ENCODE data around the gene EXPH5. TPM values are rescaled to one million over a fixed set of nuclear protein-coding genes. Genes with fewer than 3 reads are reported as not detected.

EXPH5 gene
- total RNA-seq, 1 experiment from 2014 or later: 18.1 TPM

DNA sequence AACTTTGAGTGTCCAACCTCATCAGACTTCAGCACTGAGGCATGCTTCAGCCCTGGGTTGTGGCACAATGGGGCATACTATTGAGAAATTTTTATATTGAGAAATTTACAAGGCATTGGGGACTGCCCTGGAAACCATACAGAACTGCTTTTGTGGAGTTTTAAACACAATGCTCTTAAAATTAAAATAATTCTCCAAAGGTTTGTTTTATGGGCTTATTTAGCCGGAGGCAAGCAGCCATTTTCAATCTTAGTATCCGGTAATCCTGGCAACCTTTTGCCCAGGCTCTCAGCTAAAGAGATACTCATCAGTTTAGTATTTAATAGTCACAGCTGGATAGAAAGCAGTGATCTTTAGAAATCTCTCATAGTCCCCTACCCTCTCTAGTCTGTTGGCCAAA is 3.1 kb upstream of the EXPH5 start:
- CTCF ChIA-PET: no interaction called here
- POLR2A ChIA-PET: no interaction called here
- no TSS peak for BruUV-seq (replicated peaks)
- TF ChIP-seq, protein P1, sequence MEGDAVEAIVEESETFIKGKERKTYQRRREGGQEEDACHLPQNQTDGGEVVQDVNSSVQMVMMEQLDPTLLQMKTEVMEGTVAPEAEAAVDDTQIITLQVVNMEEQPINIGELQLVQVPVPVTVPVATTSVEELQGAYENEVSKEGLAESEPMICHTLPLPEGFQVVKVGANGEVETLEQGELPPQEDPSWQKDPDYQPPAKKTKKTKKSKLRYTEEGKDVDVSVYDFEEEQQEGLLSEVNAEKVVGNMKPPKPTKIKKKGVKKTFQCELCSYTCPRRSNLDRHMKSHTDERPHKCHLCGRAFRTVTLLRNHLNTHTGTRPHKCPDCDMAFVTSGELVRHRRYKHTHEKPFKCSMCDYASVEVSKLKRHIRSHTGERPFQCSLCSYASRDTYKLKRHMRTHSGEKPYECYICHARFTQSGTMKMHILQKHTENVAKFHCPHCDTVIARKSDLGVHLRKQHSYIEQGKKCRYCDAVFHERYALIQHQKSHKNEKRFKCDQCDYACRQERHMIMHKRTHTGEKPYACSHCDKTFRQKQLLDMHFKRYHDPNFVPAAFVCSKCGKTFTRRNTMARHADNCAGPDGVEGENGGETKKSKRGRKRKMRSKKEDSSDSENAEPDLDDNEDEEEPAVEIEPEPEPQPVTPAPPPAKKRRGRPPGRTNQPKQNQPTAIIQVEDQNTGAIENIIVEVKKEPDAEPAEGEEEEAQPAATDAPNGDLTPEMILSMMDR (IDR thresholded peaks at IDR 0.05; ENCODE audit: insufficient read depth in 1 of 2, low read depth in 1 of 2, low read length in 1 of 2, severe bottlenecking in 1 of 2, unreplicated experiment in 1 of 2): no peak
- Mint-ChIP-seq H3K4me3 (ENCODE audit: unreplicated experiment) (no peak overlapping the region), H3K4me1 (ENCODE audit: low read depth, unreplicated experiment) (peaks cover 31% of the 10 kb centered on the region), H3K27ac (ENCODE audit: unreplicated experiment) (no peak overlapping the region), H3K36me3 (ENCODE audit: insufficient read depth, unreplicated experiment) (peaks cover 7% of the 10 kb centered on the region), H3K27me3 (ENCODE audit: insufficient read depth, unreplicated experiment) (no peaks in the 10 kb centered on the region), H3K9me3 (ENCODE audit: unreplicated experiment) (no peaks in the 10 kb centered on the region)
- H3K36me3 ChIP-seq (ENCODE audit: control insufficient read depth, insufficient read depth, low read length): no peaks in the 10 kb centered on the region
- H3K4me1 ChIP-seq: peaks cover 15% of the 10 kb centered on the region
- H3K4me3 ChIP-seq (ENCODE audit: low read depth, low read length): no peak overlapping the region
- no peaks in the 10 kb centered on the region for H3K9me3 ChIP-seq
- no peaks in the 10 kb centered on the region; the same call in 1 of the 2 replicates for H3K27me3 ChIP-seq (replicated peaks; ENCODE audit: control insufficient read depth, insufficient read depth, low read length)
- intact Hi-C loops (cut with micrococcal nuclease; ENCODE audit: unreplicated experiment): no loop called here
- no peak for DNase-seq

DNA sequence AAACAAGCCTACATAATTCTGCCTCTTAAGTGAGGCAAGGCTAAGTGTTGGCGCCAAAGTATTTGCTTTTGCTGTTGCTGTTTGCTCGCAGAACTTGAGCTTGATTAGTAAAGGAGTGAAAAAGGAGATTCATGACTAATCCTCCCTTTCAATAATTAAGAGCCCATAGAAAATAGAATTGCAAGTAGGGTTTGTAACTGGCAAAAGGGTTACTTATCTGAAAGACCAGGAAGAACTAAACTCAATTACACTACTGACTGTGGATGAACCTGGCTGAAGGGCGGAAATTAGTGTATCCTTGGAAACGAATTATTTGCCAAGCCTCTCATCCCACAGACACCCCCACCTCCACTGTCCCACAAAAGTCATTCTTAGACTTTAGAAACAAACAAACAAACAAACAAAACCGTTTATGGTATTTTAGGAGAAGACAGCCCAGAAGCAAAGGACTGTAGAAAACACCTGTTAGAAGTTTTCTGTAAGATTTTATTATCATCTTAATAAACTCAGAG is 411 bp upstream of the EXPH5 start:
- Mint-ChIP-seq H3K4me3 (ENCODE audit: unreplicated experiment) (peak overlapping the region; percentile 100), H3K9me3 (ENCODE audit: unreplicated experiment) (no peaks in the 10 kb centered on the region), H3K27me3 (ENCODE audit: insufficient read depth, unreplicated experiment) (no peaks in the 10 kb centered on the region), H3K27ac (ENCODE audit: unreplicated experiment) (peak overlapping the region; percentile 100), H3K36me3 (ENCODE audit: insufficient read depth, unreplicated experiment) (peaks cover 7% of the 10 kb centered on the region), H3K4me1 (ENCODE audit: low read depth, unreplicated experiment) (peaks cover 31% of the 10 kb centered on the region)
- no peak for DNase-seq
- H3K36me3 ChIP-seq (ENCODE audit: control insufficient read depth, insufficient read depth, low read length): no peaks in the 10 kb centered on the region
- H3K9me3 ChIP-seq: no peaks in the 10 kb centered on the region
- H3K4me3 ChIP-seq (ENCODE audit: low read depth, low read length): peak overlapping the region; percentile 89
- H3K4me1 ChIP-seq: peaks cover 18% of the 10 kb centered on the region
- POLR2A ChIA-PET: interaction anchor here (0.6 to 2.2 kb wide), 7 partner anchors 34 to 473 kb away, joined by 3 to 15 read pairs (median 5); partner anchors contain the start of genes ATM, C11orf65, DDX10 and NPAT
- CTCF ChIA-PET: interaction anchor here (0.6 kb wide), 1 partner anchor 134 kb away, joined by 3 read pairs; no protein-coding TSS in a partner anchor
- TF ChIP-seq, protein P1 (IDR thresholded peaks at IDR 0.05; ENCODE audit: insufficient read depth in 1 of 2, low read depth in 1 of 2, low read length in 1 of 2, severe bottlenecking in 1 of 2, unreplicated experiment in 1 of 2): no peak
- BruUV-seq (replicated peaks): no TSS peak
- no peaks in the 10 kb centered on the region; the same call in 1 of the 2 replicates for H3K27me3 ChIP-seq (replicated peaks; ENCODE audit: control insufficient read depth, insufficient read depth, low read length)
- intact Hi-C loops (cut with micrococcal nuclease; ENCODE audit: unreplicated experiment): loop anchor here (1.0 kb wide), 9 partner anchors 33 to 372 kb away; partner anchors contain the start of genes C11orf65 and NPAT

DNA sequence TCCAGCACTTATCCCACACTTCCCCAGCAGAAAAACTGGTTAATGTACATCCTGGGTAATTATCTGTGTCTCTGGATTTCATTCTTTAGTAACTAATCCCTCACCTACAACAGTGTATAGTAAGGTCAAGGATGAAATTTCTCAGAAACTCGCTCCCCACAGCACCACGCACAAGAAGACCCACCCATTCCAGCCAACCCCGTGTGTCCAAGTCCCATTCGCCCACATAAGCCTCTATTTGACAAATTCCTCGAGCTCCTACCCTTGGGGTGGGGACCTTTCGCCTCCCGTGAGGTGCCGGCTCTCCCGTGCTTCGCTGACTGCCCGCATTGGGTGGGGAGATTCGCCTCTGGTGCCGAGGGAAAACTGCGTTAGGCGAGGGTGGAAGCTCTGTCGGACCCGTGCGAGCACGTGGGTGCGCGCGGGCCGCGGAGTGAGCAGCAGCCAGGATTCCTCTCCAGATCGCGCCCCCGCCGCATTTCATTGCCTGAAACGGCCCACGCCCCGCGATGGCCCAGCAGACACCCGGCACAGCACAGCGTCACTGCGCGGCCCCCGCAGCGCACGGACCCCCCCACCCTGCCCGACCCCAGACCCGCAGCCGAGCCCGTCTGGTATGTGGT is 866 bp downstream of the EXPH5 start:
- Mint-ChIP-seq H3K36me3 (ENCODE audit: insufficient read depth, unreplicated experiment) (peaks cover 7% of the 10 kb centered on the region), H3K4me1 (ENCODE audit: low read depth, unreplicated experiment) (peaks cover 29% of the 10 kb centered on the region), H3K9me3 (ENCODE audit: unreplicated experiment) (no peaks in the 10 kb centered on the region), H3K27ac (ENCODE audit: unreplicated experiment) (peak overlapping the region; percentile 100), H3K27me3 (ENCODE audit: insufficient read depth, unreplicated experiment) (no peaks in the 10 kb centered on the region), H3K4me3 (ENCODE audit: unreplicated experiment) (peak overlapping the region; percentile 100)
- DNase-seq: peak; percentile 59 to 68
- H3K27me3 ChIP-seq (replicated peaks; ENCODE audit: control insufficient read depth, insufficient read depth, low read length): no peaks in the 10 kb centered on the region; the same call in 1 of the 2 replicates
- peaks cover 18% of the 10 kb centered on the region for H3K4me1 ChIP-seq
- no peaks in the 10 kb centered on the region for H3K36me3 ChIP-seq (ENCODE audit: control insufficient read depth, insufficient read depth, low read length)
- ChIA-PET POLR2A (interaction anchor here (0.6 to 2.2 kb wide), 11 partner anchors 33 to 372 kb away, joined by 3 to 5 read pairs (median 4); partner anchors contain the start of genes ATM, C11orf65, DDX10 and NPAT), CTCF (interaction anchor here (1.1 to 1.4 kb wide), 2 partner anchors 42 to 43 kb away, joined by 3 to 5 read pairs; no protein-coding TSS in a partner anchor)
- TF ChIP-seq, protein P1 (IDR thresholded peaks at IDR 0.05; ENCODE audit: insufficient read depth in 1 of 2, low read depth in 1 of 2, low read length in 1 of 2, severe bottlenecking in 1 of 2, unreplicated experiment in 1 of 2): no peak
- no TSS peak for BruUV-seq (replicated peaks)
- peak overlapping the region; percentile 89 for H3K4me3 ChIP-seq (ENCODE audit: low read depth, low read length)
- H3K9me3 ChIP-seq: no peaks in the 10 kb centered on the region
- intact Hi-C loops (cut with micrococcal nuclease; ENCODE audit: unreplicated experiment): loop anchor here (1.0 kb wide), 9 partner anchors 31 to 370 kb away; partner anchors contain the start of genes C11orf65 and NPAT

Measured in Caco-2 (cell line).